ENCODE results near the gene NMNAT2. TPM values are rescaled to one million over a fixed set of nuclear protein-coding genes. Genes with fewer than 3 reads are reported as not detected.

The NMNAT2 gene
- total and polyA plus RNA-seq, 10 of the 15 experiments (the other 5 are each of a cell fraction or from before 2014, with no cell fraction given), result 0.02 to 2.0 (median 0.60) TPM

GRCh38 chr1:183349201-183349711 is 68.9 kb downstream of the NMNAT2 start (continued):
- TF ChIP-seq E4F1 (IDR thresholded peaks at IDR 0.05; ENCODE audit: borderline replicate concordance, partially characterized antibody), result no peak
- no peak for TF ChIP-seq NR2C1 (IDR thresholded peaks at IDR 0.05)
- TF ChIP-seq FOXK2 (IDR thresholded peaks at IDR 0.05), result no peak
- TF ChIP-seq REST (IDR thresholded peaks at IDR 0.05; ENCODE audit: low read depth, low read length), result no peak
- TF ChIP-seq ESRRA (IDR thresholded peaks at IDR 0.05; ENCODE audit: low read length), result no peak
- no peak for TF ChIP-seq BCL3 (IDR thresholded peaks at IDR 0.05; ENCODE audit: borderline replicate concordance, insufficient read depth, low read depth, low read length, poor library complexity, severe bottlenecking)

Measured in GM12878 (cell line).